Neutrophil (primary cell): Measurements from ENCODE around the gene VCAM1.

Experiments
- H3K27ac ChIP-seq: fragments of 200-600 bp; sonication (generic); 2 replicates; pipeline ENCODE4 v1.5.1; 2016; ENCODE audit warnings: mild to moderate bottlenecking, moderate library complexity
- H3K27me3 ChIP-seq: fragments of 200-600 bp; sonication (generic); 2 replicates; pipeline ENCODE4 v1.6.0; 2016; ENCODE audit warnings: mild to moderate bottlenecking
- H3K36me3 ChIP-seq: fragments of 200-600 bp; sonication (generic); 2 replicates; pipeline ENCODE4 v1.5.1; 2017
- H3K4me1 ChIP-seq, 2 experiments: fragments of 200-600 bp in 1 of 2; sonication (generic) in 1 of 2; 1 replicate in 1 of 2; 2 replicates in 1 of 2; pipeline versions ENCODE4 v1.5.1 to v1.6.1; 2013 to 2016; ENCODE audit warnings: low read depth in 1 of 2, low read length in 1 of 2, mild to moderate bottlenecking in 1 of 2, moderate library complexity in 1 of 2; ENCODE audit not compliant: control insufficient read depth in 1 of 2, insufficient read depth in 1 of 2
- H3K4me3 ChIP-seq, 2 experiments: fragments of 200-600 bp in 1 of 2; sonication (generic) in 1 of 2; 1 replicate in 1 of 2; 2 replicates in 1 of 2; pipeline ENCODE4 v1.5.1; 2013 to 2016; ENCODE audit warnings: low read depth in 1 of 2, low read length in 1 of 2, mild to moderate bottlenecking in 1 of 2, moderate library complexity in 1 of 2
- H3K9me3 ChIP-seq: fragments of 200-600 bp; sonication (generic); 2 replicates; pipeline ENCODE4 v1.5.1; 2016
- CTCF ChIP-seq: fragments of 200-600 bp; sonication (generic); IDR thresholded peaks from 2 replicates; pipeline ENCODE4 v1.5.1; 2016; ENCODE audit warnings: antibody characterized with exemption

Gene VCAM1

GRCh38 chr1:100767176-100767890, 47.8 kb downstream of the VCAM1 start:
- no peak overlapping the region for H3K27ac ChIP-seq
- H3K36me3 ChIP-seq = no peaks in the 10 kb centered on the region
- no peak overlapping the region for H3K4me3 ChIP-seq
- no peak for TF ChIP-seq CTCF
- no peaks in the 10 kb centered on the region for H3K9me3 ChIP-seq
- H3K27me3 ChIP-seq = no peaks in the 10 kb centered on the region
- H3K4me1 ChIP-seq = no peaks in the 10 kb centered on the region

- Histone ChIP-seq H3K9me3 (no peaks in the 10 kb centered on the region), H3K4me1 (no peaks in the 10 kb centered on the region), H3K36me3 (no peaks in the 10 kb centered on the region), H3K27ac (no peak overlapping the region), H3K27me3 (no peaks in the 10 kb centered on the region), H3K4me3 (no peak overlapping the region)
- TF ChIP-seq CTCF = no peak
Measured at GRCh38 chr1:100769323-100769722, 49.8 kb downstream of the VCAM1 start.

GRCh38 chr1:100769906-100770646, 50.5 kb downstream of the VCAM1 start:
- H3K4me1 ChIP-seq = no peaks in the 10 kb centered on the region
- H3K36me3 ChIP-seq = no peaks in the 10 kb centered on the region
- no peaks in the 10 kb centered on the region for H3K9me3 ChIP-seq
- H3K27me3 ChIP-seq = no peaks in the 10 kb centered on the region
- H3K4me3 ChIP-seq = no peak overlapping the region
- no peak for TF ChIP-seq CTCF
- H3K27ac ChIP-seq = no peak overlapping the region

- Histone ChIP-seq H3K4me1 (no peaks in the 10 kb centered on the region), H3K27me3 (no peaks in the 10 kb centered on the region), H3K36me3 (no peaks in the 10 kb centered on the region), H3K9me3 (no peaks in the 10 kb centered on the region), H3K4me3 (no peak overlapping the region), H3K27ac (no peak overlapping the region)
- TF ChIP-seq CTCF = no peak
Measured at GRCh38 chr1:100773444-100773843, 53.9 kb downstream of the VCAM1 start.

- TF ChIP-seq CTCF = no peak
- H3K4me1 ChIP-seq = no peaks in the 10 kb centered on the region
- no peaks in the 10 kb centered on the region for H3K9me3 ChIP-seq
- no peaks in the 10 kb centered on the region for H3K36me3 ChIP-seq
- no peak overlapping the region for H3K4me3 ChIP-seq
- no peak overlapping the region for H3K27ac ChIP-seq
- H3K27me3 ChIP-seq = no peaks in the 10 kb centered on the region
Measured at GRCh38 chr1:100774370-100774769, 54.8 kb downstream of the VCAM1 start.
